HL-60 (cell line): ENCODE measurements around the gene LINC01488.

Experiments used
- GABPA ChIP-seq: IDR thresholded peaks from 2 replicates; pipeline ENCODE4 v1.6.1; 2012; ENCODE audit warnings: low read depth
- POLR2AphosphoS5 ChIP-seq: IDR thresholded peaks from 2 replicates; pipeline ENCODE4 v1.6.1; 2012; ENCODE audit warnings: low read depth
- SPI1 ChIP-seq: IDR thresholded peaks from 2 replicates; pipeline ENCODE4 v1.6.1; 2012; ENCODE audit warnings: low read depth, mild to moderate bottlenecking, borderline replicate concordance
- TF ChIP-seq, protein P1 (sequence below): IDR thresholded peaks from one replicate; pipeline ENCODE4 v1.5.1; 2011; ENCODE audit warnings: low read length, control low read depth, inconsistent platforms; ENCODE audit not compliant: insufficient read depth
- TF ChIP-seq, protein P2 (sequence below): IDR thresholded peaks from 2 replicates; pipeline ENCODE4 v1.6.1; 2012; ENCODE audit warnings: low read depth; ENCODE audit not compliant: insufficient replicate concordance

DNA sequence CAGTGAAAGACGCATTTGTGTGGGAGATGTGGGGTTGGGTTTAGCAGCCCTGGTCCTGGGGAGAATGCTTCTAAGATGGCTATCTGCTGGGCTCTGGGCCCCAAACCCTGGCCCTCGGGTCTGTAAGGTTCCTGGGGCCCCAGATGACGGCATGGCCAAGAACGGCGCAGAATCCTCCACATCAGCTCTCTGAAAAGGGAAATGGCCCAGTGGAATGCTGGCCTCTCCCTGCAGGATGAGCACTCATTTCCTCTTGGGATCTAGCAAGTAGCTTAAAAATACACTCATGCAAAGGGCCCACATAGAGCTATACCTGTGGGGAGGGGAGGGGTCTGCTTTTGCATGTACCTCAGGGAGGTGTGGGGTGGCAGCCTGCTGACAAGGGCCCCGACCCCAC lies 37.5 kb upstream of the LINC01488 start:
- TF ChIP-seq, protein P1, sequence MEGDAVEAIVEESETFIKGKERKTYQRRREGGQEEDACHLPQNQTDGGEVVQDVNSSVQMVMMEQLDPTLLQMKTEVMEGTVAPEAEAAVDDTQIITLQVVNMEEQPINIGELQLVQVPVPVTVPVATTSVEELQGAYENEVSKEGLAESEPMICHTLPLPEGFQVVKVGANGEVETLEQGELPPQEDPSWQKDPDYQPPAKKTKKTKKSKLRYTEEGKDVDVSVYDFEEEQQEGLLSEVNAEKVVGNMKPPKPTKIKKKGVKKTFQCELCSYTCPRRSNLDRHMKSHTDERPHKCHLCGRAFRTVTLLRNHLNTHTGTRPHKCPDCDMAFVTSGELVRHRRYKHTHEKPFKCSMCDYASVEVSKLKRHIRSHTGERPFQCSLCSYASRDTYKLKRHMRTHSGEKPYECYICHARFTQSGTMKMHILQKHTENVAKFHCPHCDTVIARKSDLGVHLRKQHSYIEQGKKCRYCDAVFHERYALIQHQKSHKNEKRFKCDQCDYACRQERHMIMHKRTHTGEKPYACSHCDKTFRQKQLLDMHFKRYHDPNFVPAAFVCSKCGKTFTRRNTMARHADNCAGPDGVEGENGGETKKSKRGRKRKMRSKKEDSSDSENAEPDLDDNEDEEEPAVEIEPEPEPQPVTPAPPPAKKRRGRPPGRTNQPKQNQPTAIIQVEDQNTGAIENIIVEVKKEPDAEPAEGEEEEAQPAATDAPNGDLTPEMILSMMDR, result no peak
- no peak for TF ChIP-seq POLR2AphosphoS5
- TF ChIP-seq, protein P2, sequence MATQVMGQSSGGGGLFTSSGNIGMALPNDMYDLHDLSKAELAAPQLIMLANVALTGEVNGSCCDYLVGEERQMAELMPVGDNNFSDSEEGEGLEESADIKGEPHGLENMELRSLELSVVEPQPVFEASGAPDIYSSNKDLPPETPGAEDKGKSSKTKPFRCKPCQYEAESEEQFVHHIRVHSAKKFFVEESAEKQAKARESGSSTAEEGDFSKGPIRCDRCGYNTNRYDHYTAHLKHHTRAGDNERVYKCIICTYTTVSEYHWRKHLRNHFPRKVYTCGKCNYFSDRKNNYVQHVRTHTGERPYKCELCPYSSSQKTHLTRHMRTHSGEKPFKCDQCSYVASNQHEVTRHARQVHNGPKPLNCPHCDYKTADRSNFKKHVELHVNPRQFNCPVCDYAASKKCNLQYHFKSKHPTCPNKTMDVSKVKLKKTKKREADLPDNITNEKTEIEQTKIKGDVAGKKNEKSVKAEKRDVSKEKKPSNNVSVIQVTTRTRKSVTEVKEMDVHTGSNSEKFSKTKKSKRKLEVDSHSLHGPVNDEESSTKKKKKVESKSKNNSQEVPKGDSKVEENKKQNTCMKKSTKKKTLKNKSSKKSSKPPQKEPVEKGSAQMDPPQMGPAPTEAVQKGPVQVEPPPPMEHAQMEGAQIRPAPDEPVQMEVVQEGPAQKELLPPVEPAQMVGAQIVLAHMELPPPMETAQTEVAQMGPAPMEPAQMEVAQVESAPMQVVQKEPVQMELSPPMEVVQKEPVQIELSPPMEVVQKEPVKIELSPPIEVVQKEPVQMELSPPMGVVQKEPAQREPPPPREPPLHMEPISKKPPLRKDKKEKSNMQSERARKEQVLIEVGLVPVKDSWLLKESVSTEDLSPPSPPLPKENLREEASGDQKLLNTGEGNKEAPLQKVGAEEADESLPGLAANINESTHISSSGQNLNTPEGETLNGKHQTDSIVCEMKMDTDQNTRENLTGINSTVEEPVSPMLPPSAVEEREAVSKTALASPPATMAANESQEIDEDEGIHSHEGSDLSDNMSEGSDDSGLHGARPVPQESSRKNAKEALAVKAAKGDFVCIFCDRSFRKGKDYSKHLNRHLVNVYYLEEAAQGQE, result no peak
- no peak for TF ChIP-seq GABPA
- TF ChIP-seq SPI1, result peak; percentile 28; the same call in 1 of the 2 replicates
